Neuron (in vitro differentiated cells): Measurements from ENCODE around the gene SPATC1L.

Source experiments
- H2AFZ ChIP-seq: one replicate; pipeline ENCODE4 v1.6.1; 2013; ENCODE audit warnings: low read depth, mild to moderate bottlenecking, inconsistent platforms, low read length, moderate library complexity
- H3K27me3 ChIP-seq: one replicate; pipeline ENCODE4 v1.6.1; 2013; ENCODE audit warnings: low read length; ENCODE audit not compliant: insufficient read depth
- H3K36me3 ChIP-seq: one replicate; pipeline ENCODE4 v1.6.1; 2013; ENCODE audit warnings: low read length; ENCODE audit not compliant: insufficient read depth
- H3K4me1 ChIP-seq: one replicate; pipeline ENCODE4 v1.6.1; 2013; ENCODE audit warnings: low read length; ENCODE audit not compliant: insufficient read depth
- H3K4me3 ChIP-seq: 2 replicates; pipeline ENCODE4 v1.5.1; 2013; ENCODE audit warnings: mild to moderate bottlenecking, low read length, moderate library complexity
- H3K9me3 ChIP-seq: one replicate; pipeline ENCODE4 v1.6.1; 2013; ENCODE audit warnings: low read length

The SPATC1L gene

DNA sequence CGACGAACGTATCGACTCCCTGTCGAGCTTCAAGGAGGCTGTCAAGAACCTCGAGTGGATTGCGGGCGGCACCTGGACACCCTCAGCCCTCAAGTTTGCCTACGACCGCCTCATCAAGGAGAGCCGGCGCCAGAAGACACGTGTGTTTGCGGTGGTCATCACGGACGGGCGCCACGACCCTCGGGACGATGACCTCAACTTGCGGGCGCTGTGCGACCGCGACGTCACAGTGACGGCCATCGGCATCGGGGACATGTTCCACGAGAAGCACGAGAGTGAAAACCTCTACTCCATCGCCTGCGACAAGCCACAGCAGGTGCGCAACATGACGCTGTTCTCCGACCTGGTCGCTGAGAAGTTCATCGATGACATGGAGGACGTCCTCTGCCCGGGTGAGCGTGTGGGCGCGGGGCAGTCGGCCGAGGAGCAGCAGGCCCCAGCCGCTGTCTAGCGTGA is 58.4 kb downstream of the SPATC1L start:
- H2AFZ ChIP-seq = no peak overlapping the region

DNA sequence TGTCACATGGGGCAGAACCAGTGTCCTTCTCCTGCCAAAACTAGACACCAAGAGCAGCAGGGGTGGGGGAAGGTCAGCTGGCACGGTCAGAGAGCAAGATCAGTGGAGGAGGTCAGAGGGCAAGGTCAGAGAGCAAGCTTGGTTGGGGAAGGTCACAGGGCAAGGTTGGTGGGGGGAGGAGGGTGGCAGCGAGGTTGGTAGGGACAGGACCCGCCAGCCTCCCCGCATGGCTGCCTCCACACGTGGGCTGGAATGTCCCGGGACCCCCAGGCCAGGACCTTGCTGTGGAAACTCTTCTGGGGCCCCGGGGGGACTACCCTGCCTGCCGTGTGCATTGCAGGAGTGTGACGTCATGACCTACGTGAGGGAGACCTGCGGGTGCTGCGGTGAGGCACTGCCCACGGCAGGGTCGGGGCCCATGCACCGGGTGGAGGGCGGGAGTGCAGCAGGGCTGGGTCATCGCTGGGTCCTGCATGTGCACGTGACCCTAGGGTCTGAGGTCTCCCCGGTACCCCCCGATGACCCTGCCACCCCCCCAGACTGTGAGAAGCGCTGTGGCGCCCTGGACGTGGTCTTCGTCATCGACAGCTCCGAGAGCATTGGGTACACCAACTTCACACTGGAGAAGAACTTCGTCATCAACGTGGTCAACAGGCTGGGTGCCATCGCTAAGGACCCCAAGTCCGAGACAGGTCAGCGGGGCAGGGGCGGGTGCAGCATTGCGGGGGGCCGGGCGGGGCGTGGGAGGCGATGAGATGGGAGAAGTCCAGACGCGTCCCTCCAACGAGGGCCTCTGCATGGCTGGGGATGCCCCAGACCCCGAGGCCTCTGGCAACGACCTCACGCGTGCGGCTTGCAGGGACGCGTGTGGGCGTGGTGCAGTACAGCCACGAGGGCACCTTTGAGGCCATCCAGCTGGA is 59.1 kb downstream of the SPATC1L start:
- no peak overlapping the region for H3K4me3 ChIP-seq
- H3K9me3 ChIP-seq = peaks cover 9% of the 10 kb centered on the region
- no peak overlapping the region for H2AFZ ChIP-seq
- no peaks in the 10 kb centered on the region for H3K4me1 ChIP-seq
- H3K36me3 ChIP-seq = no peaks in the 10 kb centered on the region
- H3K27me3 ChIP-seq = no peaks in the 10 kb centered on the region

More for the DNA sequence above, 58.4 kb downstream of the SPATC1L start:
- peaks cover 9% of the 10 kb centered on the region for H3K9me3 ChIP-seq
- no peaks in the 10 kb centered on the region for H3K4me1 ChIP-seq
- no peak overlapping the region for H3K4me3 ChIP-seq
- no peaks in the 10 kb centered on the region for H3K36me3 ChIP-seq
- no peaks in the 10 kb centered on the region for H3K27me3 ChIP-seq

DNA sequence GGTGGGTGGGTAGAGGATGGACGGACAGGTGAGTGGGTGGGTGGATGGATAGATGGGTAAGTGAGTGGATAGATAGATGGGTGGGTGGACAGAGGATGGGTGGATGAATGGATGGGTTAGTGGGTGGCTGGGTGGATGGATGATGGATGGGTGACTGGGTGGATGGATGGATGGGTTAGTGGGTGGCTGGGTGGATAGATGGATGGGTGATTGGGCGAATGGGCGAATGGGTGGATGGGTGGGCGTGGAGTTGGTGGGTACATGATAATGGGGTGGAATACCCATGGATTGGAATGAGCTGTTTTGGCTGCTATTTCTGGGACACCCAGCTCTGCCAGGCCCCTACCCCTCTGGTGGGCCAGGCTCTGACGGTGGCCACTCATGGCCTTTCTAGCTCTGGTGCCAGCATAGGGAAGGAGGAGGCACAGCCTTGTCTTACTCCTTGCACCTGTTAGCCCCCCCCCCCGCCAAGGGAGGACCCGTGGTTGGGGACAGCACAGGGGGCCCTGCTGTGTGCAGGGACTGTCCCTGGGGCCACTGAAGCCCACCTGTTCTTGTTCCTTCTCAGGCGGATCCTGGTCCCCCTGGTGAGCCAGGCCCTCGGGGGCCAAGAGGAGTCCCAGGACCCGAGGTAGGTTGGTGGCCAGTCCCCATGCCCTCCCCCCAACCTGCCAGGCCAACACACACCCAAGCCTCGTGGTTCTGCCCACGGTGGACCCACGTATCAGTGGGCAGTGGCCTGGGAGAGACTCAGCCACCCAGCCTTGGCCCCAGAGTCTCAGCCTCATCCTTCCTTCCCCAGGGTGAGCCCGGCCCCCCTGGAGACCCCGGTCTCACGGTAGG is 60.0 kb downstream of the SPATC1L start:
- peaks cover 6% of the 10 kb centered on the region for H3K9me3 ChIP-seq
- no peaks in the 10 kb centered on the region for H3K4me1 ChIP-seq
- no peak overlapping the region for H3K4me3 ChIP-seq
- no peaks in the 10 kb centered on the region for H3K36me3 ChIP-seq
- no peak overlapping the region for H2AFZ ChIP-seq
- no peaks in the 10 kb centered on the region for H3K27me3 ChIP-seq

DNA sequence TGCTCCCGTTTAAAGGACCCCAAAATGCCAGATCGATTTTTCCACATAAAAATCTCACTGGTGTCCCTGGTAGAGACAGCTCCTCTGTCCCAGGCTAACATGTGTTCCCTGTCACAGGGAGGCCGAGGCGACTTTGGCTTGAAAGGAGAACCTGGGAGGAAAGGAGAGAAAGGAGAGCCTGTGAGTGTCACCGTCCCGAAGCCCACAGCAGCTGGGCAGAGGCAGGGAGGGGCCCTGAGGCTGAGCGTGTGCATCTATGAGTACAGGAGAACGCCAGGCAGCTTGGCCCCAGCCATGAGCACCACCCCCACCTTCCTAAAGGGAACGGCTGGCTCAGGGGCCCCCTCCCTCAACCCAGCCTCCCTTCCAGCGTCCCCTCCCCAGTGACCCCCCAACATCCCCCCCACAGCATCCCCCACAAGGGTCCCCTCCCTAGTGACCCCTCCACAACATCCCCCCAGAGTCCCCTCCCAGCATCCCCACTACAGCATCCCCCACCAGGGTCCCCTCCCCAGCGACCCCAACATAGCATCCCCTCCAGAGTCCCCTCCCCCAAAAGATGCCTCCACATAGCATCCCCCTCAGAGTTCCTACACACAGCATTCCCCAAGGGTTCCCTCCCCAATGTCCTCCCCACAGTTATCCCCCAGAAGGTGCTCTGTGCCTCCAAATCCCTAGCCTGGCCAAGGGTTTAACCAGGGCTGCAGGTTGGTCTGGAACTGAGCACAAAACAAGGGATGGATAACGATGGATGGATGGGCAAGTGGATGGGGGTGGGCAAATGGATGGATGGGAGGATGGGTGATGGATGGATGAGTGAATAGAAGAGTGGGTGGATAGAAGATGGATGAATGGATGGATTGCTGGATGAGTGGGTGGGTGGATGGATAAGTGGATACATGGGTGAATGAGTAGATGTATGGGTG is 61.2 kb downstream of the SPATC1L start:
- no peaks in the 10 kb centered on the region for H3K27me3 ChIP-seq
- no peak overlapping the region for H3K4me3 ChIP-seq
- peaks cover 6% of the 10 kb centered on the region for H3K9me3 ChIP-seq
- no peaks in the 10 kb centered on the region for H3K36me3 ChIP-seq
- H3K4me1 ChIP-seq = no peaks in the 10 kb centered on the region
- H2AFZ ChIP-seq = no peak overlapping the region

DNA sequence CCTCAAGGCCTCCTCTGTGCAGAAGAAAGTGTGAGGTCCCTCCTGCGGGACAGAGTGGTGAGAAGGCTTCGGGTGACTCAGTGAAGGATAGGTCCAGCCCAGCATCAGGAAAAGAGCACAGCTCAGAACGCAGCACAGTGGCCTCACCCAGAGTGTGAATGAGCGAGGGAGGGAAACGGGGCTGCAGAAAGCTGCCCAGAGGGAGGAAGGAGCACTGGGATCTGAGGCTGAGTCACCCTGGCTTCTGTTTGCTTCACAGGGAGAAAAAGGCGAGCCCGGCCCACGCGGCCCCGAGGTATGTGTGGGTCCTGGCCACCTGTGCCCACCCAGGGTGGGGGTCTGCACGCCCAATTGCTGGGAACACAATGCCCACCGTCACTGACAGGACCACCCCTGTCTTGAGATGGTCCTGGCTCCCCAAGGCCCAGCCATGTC is 62.0 kb downstream of the SPATC1L start:
- no peak overlapping the region for H2AFZ ChIP-seq
- no peaks in the 10 kb centered on the region for H3K36me3 ChIP-seq
- H3K9me3 ChIP-seq = peaks cover 6% of the 10 kb centered on the region
- no peak overlapping the region for H3K4me3 ChIP-seq
- no peaks in the 10 kb centered on the region for H3K4me1 ChIP-seq
- no peaks in the 10 kb centered on the region for H3K27me3 ChIP-seq

DNA sequence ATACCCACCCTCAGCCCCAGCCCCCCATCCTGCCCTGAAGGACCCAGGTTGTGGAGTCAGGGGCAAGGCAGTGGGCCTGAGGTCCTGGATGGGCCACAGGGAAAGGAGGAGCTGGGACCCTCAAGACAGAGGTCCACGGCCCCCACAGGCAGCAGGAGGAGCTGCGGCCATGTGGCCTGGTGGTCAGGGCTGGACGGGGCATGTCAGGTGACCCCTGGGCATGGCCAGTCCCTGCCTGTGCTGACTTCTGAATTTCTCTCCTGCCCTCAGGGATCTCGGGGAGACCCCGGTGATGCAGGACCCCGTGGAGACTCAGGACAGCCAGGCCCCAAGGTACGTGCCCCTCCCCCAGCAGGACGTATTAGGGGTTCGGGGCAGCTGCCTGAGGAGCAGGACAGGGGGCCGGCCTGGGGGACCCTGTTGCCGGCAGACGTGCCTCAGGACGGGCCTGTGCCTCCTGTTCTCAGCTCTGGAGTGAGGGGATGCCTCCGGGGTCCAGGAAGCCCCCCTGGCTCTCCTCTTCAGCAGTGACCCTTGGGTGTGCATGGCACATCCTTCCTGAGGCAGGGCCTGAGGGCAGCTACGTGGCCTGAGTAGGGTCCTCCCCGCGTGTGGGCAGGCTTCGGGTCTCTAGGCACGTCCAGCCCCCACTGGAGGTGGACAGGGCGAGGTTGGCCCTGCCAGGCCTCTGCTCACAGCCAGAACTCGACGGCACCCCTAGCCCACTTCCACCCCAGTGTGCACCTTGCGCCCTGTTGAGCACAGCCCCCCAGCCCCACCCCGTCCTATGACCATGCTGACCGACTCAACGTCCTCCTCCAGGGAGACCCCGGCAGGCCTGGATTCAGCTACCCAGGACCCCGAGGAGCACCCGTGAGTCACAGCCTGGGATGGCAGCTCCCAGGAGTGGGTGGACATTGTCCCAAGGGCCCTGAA is 62.7 kb downstream of the SPATC1L start:
- no peaks in the 10 kb centered on the region for H3K4me1 ChIP-seq
- H2AFZ ChIP-seq = no peak overlapping the region
- no peaks in the 10 kb centered on the region for H3K36me3 ChIP-seq
- H3K27me3 ChIP-seq = no peaks in the 10 kb centered on the region
- no peak overlapping the region for H3K4me3 ChIP-seq
- H3K9me3 ChIP-seq = peaks cover 4% of the 10 kb centered on the region

DNA sequence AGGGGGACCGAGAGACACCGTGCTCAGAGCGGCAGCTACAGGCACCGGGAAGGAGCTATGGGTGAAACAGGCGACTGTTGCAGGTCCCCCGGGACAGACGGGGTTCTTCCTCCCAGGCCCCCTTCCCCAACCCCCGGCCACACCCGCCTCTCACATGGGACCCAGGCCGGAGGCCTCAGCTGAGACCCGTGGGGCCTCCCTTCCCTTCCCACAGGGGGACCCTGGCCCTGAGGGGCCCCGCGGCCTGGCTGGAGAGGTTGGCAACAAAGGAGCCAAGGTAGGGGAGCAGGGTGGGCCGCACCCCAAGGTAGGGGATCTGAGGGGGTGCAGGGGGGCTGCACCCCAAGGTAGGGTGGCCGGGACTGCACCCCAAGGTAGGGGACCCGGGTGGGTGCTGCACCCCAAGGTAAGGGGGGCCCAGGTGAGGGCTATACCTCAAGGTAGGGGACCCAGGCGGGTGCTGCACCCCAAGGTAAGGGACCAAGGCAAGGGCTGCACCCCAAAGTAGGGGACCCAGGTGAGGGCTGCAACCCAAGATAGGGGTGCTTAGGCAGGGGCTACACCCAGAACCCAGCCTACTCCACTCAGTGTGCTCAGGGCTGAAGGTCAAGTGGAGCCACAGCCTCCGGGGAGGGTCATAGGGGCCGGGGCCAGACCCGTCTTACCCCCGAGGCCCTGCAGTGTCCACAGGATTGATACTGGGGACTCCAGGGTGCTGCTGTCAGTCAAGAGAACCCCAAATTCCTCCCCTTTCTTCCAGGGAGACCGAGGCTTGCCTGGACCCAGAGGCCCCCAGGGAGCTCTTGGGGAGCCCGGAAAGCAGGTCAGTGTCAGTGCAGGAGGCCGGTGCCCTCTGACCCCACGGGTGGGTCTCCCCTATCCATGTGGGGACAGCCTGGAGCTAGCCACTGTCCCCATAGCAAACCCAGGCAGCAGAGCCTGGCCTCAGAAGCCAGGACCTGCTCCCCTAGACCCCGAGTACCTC is 63.7 kb downstream of the SPATC1L start:
- H3K9me3 ChIP-seq = peaks cover 2% of the 10 kb centered on the region
- H3K4me3 ChIP-seq = no peak overlapping the region
- H3K27me3 ChIP-seq = no peaks in the 10 kb centered on the region
- H2AFZ ChIP-seq = no peak overlapping the region
- H3K4me1 ChIP-seq = no peaks in the 10 kb centered on the region
- H3K36me3 ChIP-seq = no peaks in the 10 kb centered on the region

DNA sequence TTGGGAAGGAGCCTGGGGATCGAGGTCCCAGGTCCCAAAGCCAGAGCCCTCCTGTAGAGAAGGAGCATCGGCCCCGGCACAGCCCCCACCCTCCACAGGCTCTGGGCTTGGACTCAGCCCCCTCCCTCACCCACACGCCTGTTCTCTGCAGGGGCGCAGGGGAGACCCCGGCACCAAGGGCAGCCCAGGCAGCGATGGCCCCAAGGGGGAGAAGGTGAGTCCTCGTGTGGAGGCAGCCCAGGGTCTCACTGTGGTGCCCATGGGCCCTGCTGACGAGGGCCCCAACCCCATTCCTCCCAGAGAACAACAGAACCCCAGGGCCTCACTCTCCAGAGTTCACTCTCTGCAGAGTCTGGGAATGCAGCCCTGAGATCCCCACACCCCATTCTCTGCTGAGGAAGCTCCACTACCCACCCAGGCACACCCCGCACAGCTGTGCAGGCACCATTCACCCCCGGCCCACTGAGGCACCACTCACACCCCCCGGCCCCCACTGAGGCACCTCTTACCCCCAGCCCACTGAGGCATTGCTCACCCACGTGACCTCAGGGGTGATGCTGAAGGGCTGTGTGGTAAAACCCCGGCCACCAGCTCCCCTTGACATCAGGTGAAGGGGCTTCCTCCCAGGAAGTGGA is 64.5 kb downstream of the SPATC1L start:
- H3K9me3 ChIP-seq = peaks cover 6% of the 10 kb centered on the region
- no peak overlapping the region for H2AFZ ChIP-seq
- no peaks in the 10 kb centered on the region for H3K36me3 ChIP-seq
- no peak overlapping the region for H3K4me3 ChIP-seq
- H3K27me3 ChIP-seq = no peaks in the 10 kb centered on the region
- H3K4me1 ChIP-seq = no peaks in the 10 kb centered on the region

DNA sequence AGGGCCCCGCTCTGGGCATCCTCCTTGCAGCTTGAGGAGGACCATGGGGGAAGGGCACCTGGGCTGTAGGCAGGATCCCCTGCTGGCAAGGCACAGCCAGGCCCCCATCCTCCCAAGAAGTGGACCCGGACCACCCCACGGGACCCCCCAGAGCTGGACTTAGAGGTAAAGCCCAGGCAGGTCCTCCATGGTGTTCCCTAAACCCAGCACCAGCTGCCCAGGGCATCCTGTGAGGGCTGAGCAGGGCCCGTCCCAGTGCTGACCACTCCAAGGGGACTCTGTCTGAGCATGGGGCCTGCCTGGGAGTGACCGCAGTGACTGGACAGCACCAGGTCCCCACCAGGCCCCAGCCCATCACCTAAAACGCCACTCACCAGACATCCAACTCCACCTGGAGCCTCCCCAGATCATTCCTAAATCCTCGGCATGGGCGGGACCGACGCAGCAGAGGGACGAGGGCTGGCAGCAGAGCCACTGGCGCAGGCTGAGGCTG is 65.1 kb downstream of the SPATC1L start:
- H3K27me3 ChIP-seq = no peaks in the 10 kb centered on the region
- no peaks in the 10 kb centered on the region for H3K4me1 ChIP-seq
- peaks cover 8% of the 10 kb centered on the region for H3K9me3 ChIP-seq
- no peak overlapping the region for H2AFZ ChIP-seq
- H3K36me3 ChIP-seq = no peaks in the 10 kb centered on the region
- no peak overlapping the region for H3K4me3 ChIP-seq

DNA sequence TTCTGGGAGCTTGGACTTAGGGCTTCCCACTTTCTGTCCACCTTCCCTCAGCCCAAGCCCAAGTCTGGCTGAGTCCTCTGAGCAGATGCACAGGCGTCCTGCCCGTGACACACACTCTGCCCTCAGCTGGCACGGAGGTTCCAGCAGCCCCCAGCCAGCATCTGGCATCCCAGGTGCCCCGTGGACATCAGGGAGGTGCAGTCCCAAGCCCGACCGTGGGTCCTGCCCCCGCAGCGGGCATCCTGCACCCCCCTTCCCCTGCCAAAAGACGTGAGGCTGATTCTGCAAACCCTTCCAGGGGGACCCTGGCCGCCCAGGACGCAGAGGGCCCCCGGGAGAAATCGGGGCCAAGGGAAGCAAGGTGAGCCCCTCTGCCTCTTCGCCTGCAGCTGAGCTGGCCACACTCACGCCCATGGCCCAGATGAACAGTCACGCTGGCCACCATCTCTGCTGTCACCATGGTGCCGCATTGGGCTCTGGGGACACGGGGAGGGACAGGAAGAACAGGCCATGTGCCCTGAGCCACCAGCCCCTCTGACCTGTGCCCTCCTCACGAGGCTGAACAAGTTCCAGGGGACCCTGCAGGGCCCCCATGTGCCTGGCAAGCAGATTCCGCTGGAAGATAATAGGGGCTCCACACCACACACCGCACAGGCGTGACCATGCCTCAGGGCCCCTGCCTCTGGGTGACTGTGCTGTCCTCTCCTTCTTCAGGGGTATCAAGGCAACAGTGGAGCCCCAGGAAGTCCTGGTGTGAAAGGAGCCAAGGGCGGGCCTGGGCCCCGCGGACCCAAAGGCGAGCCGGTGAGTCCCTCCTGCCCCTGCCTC is 65.7 kb downstream of the SPATC1L start:
- Histone ChIP-seq H3K4me3 (no peak overlapping the region), H3K36me3 (no peaks in the 10 kb centered on the region), H3K4me1 (no peaks in the 10 kb centered on the region), H3K9me3 (peaks cover 6% of the 10 kb centered on the region), H3K27me3 (no peaks in the 10 kb centered on the region), H2AFZ (no peak overlapping the region)
